OCI-LY3 (cell line): ENCODE results near the gene IGF2BP3.

ENCODE experiments used
- EZH2phosphoT487 ChIP-seq: fragments of 200-600 bp; shearing (Covaris generic); IDR thresholded peaks from 2 replicates; pipeline ENCODE4 v1.6.1; 2018; ENCODE audit warnings: antibody characterized with exemption, mixed run types, low read depth
- TF ChIP-seq, protein P1 (sequence below): fragments of 200-600, 300-600 bp; sonication (generic); IDR thresholded peaks from 2 replicates; pipeline ENCODE4 v1.5.1; 2014; ENCODE audit warnings: antibody characterized with exemption, low read length, low read depth

DNA sequence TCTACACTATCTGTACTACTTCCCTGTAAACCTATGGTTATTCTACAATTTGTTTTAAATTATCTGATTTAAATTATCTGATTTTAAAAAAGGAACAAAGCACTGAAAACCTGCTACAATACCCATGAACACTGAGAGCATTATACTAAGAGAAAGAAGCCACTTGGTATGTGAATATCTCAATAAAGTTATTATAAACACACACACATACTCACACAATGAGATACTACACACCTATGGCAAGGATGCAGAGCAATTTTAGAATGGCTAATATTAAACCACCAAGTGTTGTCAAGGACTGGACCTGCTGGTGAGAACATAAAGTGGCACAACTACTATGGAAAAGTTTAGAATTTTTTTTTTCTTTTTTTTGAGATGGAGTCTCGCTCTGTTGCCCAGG is 82.7 kb downstream of the IGF2BP3 start:
- TF ChIP-seq, protein P1, sequence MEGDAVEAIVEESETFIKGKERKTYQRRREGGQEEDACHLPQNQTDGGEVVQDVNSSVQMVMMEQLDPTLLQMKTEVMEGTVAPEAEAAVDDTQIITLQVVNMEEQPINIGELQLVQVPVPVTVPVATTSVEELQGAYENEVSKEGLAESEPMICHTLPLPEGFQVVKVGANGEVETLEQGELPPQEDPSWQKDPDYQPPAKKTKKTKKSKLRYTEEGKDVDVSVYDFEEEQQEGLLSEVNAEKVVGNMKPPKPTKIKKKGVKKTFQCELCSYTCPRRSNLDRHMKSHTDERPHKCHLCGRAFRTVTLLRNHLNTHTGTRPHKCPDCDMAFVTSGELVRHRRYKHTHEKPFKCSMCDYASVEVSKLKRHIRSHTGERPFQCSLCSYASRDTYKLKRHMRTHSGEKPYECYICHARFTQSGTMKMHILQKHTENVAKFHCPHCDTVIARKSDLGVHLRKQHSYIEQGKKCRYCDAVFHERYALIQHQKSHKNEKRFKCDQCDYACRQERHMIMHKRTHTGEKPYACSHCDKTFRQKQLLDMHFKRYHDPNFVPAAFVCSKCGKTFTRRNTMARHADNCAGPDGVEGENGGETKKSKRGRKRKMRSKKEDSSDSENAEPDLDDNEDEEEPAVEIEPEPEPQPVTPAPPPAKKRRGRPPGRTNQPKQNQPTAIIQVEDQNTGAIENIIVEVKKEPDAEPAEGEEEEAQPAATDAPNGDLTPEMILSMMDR, result no peak
- no peak for TF ChIP-seq EZH2phosphoT487
